Stimulated activated CD8-positive, alpha-beta memory T cell treated with anti-CD3 and anti-CD28 coated beads, Interleukin-12 subunit alpha, Interleukin-12 subunit beta, amount 100 ng/mL, for 1 hour (primary cell): ENCODE measurements around the gene DYNLT4.

Experiments
- DNase-seq: peaks from one replicate; pipeline ENCODE4 v3.0.0-alpha.2; 2020; ENCODE audit warnings: low read depth

DYNLT4 gene

GRCh38 chr1:44757420-44757819 is 49.7 kb downstream of the DYNLT4 start:
- DNase-seq: no peak
